Thoracic aorta (tissue), 2 donors: ENCODE measurements around the gene CD46. TPM values are rescaled to one million over a fixed set of nuclear protein-coding genes. Genes with fewer than 3 reads are reported as not detected.

Experiments used
- ATAC-seq: fragments of 150-250 bp; one replicate; pipeline ENCODE4 v1.8.0; 2017; ENCODE audit warnings: low read depth; ENCODE audit not compliant: insufficient number of reproducible peaks, low FRiP score
- DNase-seq: peaks from one replicate; pipeline ENCODE4 v3.0.0-alpha.2; 2020; ENCODE audit warnings: low spot score
- H3K27ac ChIP-seq, 2 donors: fragments of 200-600 bp; sonication (generic); 1 replicate in 1 of 2; 2 replicates in 1 of 2; pipeline ENCODE4 v1.5.1; 2016; ENCODE audit warnings: mild to moderate bottlenecking in 2 of 2, moderate library complexity in 2 of 2
- H3K27me3 ChIP-seq: fragments of 200-600 bp; sonication (generic); replicated peaks from 2 replicates; pipeline ENCODE4 v1.6.0; 2016; ENCODE audit warnings: mild to moderate bottlenecking; ENCODE audit not compliant: insufficient read depth
- H3K36me3 ChIP-seq: fragments of 200-600 bp; sonication (generic); one replicate; pipeline ENCODE4 v1.5.1; 2016
- H3K4me1 ChIP-seq, 2 donors: fragments of 200-600 bp; sonication (generic); 1 replicate in 1 of 2; 2 replicates in 1 of 2; pipeline versions ENCODE4 v1.5.1 to v1.6.0; 2016; ENCODE audit warnings: low read depth in 2 of 2, mild to moderate bottlenecking in 1 of 2; ENCODE audit not compliant: control insufficient read depth in 1 of 2
- H3K4me3 ChIP-seq: fragments of 200-600 bp; sonication (generic); 2 replicates; pipeline ENCODE4 v1.5.1; 2016; ENCODE audit warnings: mild to moderate bottlenecking
- H3K9me3 ChIP-seq: fragments of 200-600 bp; sonication (generic); 2 replicates; pipeline ENCODE4 v1.5.1; 2016
- total RNA-seq, 2 donors: library from RNA; depleted of rRNA; stranded (reverse); fragments of >200 nt; gene quantifications; one replicate each; pipeline versions ENCODE4 v1.1.0 to v1.2.3, GENCODE V29; 2016
- TF ChIP-seq, protein P1 (sequence below): fragments of 200-600 bp; sonication (generic); IDR thresholded peaks from one replicate; pipeline ENCODE4 v1.5.1; 2019; ENCODE audit warnings: antibody characterized with exemption

CD46 gene
- total RNA-seq, 2 donors from 2014 or later, result 138 to 202 TPM

DNA sequence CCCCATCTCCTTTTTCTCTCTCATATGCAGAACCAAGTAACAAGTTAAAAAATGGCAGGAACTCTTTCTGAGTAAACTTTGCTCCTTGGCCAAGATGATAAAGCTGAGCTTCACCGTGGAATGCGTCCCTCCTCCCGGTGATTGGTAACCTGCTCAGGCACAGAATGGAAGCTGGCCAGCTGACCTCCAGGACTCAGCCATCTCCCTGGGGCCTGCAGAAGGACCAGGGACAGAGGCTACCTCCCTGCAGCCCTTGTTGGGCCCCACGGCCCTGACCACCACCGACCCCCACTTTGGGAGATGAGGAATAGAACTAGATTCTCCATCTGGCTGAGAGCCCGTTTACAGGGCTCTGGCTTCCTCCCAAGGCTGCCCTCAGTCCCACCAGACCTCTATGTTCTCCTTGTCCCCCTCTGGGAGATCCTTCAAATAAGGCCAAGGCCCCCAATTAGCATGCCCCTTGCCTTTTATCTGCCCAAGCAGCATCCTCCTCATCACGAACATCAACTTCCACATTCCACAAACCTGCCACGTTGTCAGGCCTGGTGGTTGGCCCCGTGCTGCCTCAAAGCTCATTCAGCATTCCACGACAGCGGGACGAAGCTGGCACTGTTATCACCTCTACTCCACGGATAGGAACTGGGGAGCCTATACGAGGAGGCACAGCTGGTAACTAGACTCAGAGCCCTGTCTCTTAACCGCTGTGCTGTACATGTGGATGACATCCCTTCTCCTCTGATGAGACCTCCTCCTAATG is 84.9 kb downstream of the CD46 start:
- no peak overlapping the region for H3K4me3 ChIP-seq
- peaks cover 29 to 61% of the 10 kb centered on the region in 2 donors for H3K4me1 ChIP-seq
- peak overlapping the region; percentile 9 to 48 for H3K27ac ChIP-seq
- H3K36me3 ChIP-seq, result no peaks in the 10 kb centered on the region
- H3K27me3 ChIP-seq, result no peaks in the 10 kb centered on the region
- no peak for ATAC-seq
- TF ChIP-seq, protein P1, sequence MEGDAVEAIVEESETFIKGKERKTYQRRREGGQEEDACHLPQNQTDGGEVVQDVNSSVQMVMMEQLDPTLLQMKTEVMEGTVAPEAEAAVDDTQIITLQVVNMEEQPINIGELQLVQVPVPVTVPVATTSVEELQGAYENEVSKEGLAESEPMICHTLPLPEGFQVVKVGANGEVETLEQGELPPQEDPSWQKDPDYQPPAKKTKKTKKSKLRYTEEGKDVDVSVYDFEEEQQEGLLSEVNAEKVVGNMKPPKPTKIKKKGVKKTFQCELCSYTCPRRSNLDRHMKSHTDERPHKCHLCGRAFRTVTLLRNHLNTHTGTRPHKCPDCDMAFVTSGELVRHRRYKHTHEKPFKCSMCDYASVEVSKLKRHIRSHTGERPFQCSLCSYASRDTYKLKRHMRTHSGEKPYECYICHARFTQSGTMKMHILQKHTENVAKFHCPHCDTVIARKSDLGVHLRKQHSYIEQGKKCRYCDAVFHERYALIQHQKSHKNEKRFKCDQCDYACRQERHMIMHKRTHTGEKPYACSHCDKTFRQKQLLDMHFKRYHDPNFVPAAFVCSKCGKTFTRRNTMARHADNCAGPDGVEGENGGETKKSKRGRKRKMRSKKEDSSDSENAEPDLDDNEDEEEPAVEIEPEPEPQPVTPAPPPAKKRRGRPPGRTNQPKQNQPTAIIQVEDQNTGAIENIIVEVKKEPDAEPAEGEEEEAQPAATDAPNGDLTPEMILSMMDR, result no peak
- no peak for DNase-seq
- no peaks in the 10 kb centered on the region for H3K9me3 ChIP-seq

GRCh38 chr1:207837673-207838072 is 85.8 kb downstream of the CD46 start:
- Histone ChIP-seq H3K27me3 (no peaks in the 10 kb centered on the region), H3K36me3 (no peaks in the 10 kb centered on the region), H3K9me3 (no peaks in the 10 kb centered on the region), H3K27ac (peak overlapping the region; percentile 9 to 48), H3K4me3 (no peak overlapping the region), H3K4me1 (peaks cover 29 to 59% of the 10 kb centered on the region in 2 donors)
- no peak for DNase-seq
- ATAC-seq, result no peak
- TF ChIP-seq, protein P1, result no peak

- no peak for DNase-seq
- TF ChIP-seq, protein P1, result no peak
- no peaks in the 10 kb centered on the region for H3K27me3 ChIP-seq
- no peak overlapping the region for H3K4me3 ChIP-seq
- ATAC-seq, result no peak
- H3K4me1 ChIP-seq, result peaks cover 29 to 57% of the 10 kb centered on the region in 2 donors
- H3K36me3 ChIP-seq, result no peaks in the 10 kb centered on the region
- peak overlapping the region; percentile 26 to 48 for H3K27ac ChIP-seq
- no peaks in the 10 kb centered on the region for H3K9me3 ChIP-seq
These were observed 86.6 kb downstream of the CD46 start for GRCh38 chr1:207838156-207839082.

GRCh38 chr1:207839083-207839413 is 87.2 kb downstream of the CD46 start:
- no peak for ATAC-seq
- peaks cover 29 to 53% of the 10 kb centered on the region in 2 donors for H3K4me1 ChIP-seq

More at GRCh38 chr1:207839083-207839413, 87.2 kb downstream of the CD46 start:
- Histone ChIP-seq H3K27me3 (no peaks in the 10 kb centered on the region), H3K4me3 (no peak overlapping the region), H3K27ac (peak overlapping the region; percentile 26 to 48), H3K36me3 (no peaks in the 10 kb centered on the region), H3K9me3 (no peaks in the 10 kb centered on the region)
- DNase-seq, result no peak
- TF ChIP-seq, protein P1, result no peak
